ENCODE data around the gene IQGAP2.

Gene IQGAP2

DNA sequence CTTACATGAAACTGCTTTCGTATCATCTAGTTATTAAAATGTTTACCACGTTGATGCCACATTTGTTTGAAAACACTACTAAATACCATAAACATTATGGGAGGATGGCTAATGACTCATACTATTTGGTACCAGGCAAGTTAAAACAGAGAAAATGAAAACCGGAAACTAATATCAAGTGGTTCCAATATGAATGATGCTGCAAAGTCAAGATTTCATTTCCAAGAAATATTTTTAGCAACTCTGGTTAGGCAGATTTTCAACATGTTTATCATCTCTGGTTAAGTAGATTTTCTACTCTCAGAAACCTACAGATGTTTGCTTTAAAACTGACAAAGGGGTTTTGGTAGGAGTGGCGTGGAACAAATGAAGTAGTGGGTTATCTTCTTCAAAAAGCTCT is 307.9 kb downstream of the IQGAP2 start:
- CTCF ChIA-PET, result interaction anchor here (2.7 kb wide), 1 partner anchor 64 kb away, joined by 13 read pairs; no protein-coding TSS in a partner anchor

DNA sequence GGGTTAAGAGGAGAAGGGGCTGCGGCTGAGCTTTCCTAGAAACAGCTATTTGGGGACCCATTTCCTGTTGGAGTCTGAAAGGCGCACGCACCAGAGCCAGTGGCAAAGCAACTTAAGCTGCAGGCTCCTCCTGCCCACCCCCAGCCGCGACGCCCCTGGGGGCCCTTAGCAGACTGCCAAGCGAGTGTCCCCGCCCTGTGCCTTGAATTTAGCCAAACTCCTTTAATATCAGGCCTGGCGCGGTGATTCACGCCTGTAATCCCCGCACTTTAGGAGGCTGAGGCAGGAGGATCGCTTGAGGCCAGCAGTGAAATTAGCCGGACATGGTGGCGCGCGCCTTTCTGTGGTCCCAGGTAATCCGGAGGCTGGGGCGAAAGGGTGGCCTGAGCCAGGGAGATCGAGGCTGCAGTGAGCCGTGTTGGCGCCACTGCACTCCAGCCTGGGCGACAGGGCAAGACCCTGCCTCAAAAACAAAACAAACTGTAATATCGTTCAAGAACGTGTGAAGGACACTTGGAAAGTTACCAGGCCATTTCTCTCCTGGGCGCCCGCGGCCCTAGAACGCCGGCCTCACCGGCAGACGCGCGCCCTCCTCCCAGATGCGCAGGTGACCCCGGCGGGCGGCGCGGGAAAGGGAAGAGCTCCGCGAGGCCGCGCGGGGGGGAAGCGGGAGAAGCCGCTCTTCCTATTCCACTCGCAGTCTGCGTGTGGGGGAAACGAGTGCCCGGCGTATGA is 311.8 kb downstream of the IQGAP2 start:
- H3K4me1 ChIP-seq (ENCODE audit: control insufficient read depth, insufficient read depth, low read length), result peaks cover 3% of the 10 kb centered on the region; the same call in 1 of the 2 replicates
- H3K36me3 ChIP-seq (ENCODE audit: control insufficient read depth in 2 of 2, insufficient read depth in 1 of 2, low read length in 2 of 2), result no peaks in the 10 kb centered on the region
- H3K9me3 ChIP-seq (ENCODE audit: control insufficient read depth, insufficient read depth, low read depth, low read length), result no peaks in the 10 kb centered on the region
- no peak overlapping the region for H3K4me3 ChIP-seq (ENCODE audit: low read depth, low read length)
- CTCF ChIA-PET, result interaction anchor here (0.6 to 1.0 kb wide), 5 partner anchors 39 to 399 kb away, joined by 3 to 5 read pairs (median 4); no protein-coding TSS in a partner anchor
- POLR2A ChIA-PET, result interaction anchor here (0.7 kb wide), 1 partner anchor 61 kb away, joined by 5 read pairs; no protein-coding TSS in a partner anchor
- TF ChIP-seq PBX3 (CRISPR knock-in tag; IDR thresholded peaks at IDR 0.05) (0 out of 2 replicates have a peak, but pooled peaks have one; percentile 11), ZNF76 (tag by site-specific recombination; IDR thresholded peaks at IDR 0.05; ENCODE audit: borderline replicate concordance, low read depth) (no peak), ZNF585B (tag by site-specific recombination; IDR thresholded peaks at IDR 0.05) (no peak)
- no peak overlapping the region for H3K27ac ChIP-seq (ENCODE audit: extremely low read depth, low read depth, low read length)

More for the DNA sequence above, 307.9 kb downstream of the IQGAP2 start:
- TF ChIP-seq ZNF785 (tag by site-specific recombination; IDR thresholded peaks at IDR 0.05), result no peak
- no peak for TF ChIP-seq ZNF211 (tag by site-specific recombination; IDR thresholded peaks at IDR 0.05; ENCODE audit: low read depth)
- TF ChIP-seq KLF16 (tag by site-specific recombination; IDR thresholded peaks at IDR 0.05), result no peak
- TF ChIP-seq ZNF704 (tag by site-specific recombination; IDR thresholded peaks at IDR 0.05), result no peak
- TF ChIP-seq BCL11B (tag by site-specific recombination; IDR thresholded peaks at IDR 0.05; ENCODE audit: low read depth), result no peak
- no peak for TF ChIP-seq KLF8 (tag by site-specific recombination; IDR thresholded peaks at IDR 0.05)
- TF ChIP-seq, protein P1, sequence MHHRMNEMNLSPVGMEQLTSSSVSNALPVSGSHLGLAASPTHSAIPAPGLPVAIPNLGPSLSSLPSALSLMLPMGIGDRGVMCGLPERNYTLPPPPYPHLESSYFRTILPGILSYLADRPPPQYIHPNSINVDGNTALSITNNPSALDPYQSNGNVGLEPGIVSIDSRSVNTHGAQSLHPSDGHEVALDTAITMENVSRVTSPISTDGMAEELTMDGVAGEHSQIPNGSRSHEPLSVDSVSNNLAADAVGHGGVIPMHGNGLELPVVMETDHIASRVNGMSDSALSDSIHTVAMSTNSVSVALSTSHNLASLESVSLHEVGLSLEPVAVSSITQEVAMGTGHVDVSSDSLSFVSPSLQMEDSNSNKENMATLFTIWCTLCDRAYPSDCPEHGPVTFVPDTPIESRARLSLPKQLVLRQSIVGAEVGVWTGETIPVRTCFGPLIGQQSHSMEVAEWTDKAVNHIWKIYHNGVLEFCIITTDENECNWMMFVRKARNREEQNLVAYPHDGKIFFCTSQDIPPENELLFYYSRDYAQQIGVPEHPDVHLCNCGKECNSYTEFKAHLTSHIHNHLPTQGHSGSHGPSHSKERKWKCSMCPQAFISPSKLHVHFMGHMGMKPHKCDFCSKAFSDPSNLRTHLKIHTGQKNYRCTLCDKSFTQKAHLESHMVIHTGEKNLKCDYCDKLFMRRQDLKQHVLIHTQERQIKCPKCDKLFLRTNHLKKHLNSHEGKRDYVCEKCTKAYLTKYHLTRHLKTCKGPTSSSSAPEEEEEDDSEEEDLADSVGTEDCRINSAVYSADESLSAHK (tag by site-specific recombination; IDR thresholded peaks at IDR 0.05), result no peak
- TF ChIP-seq ZNF555 (tag by site-specific recombination; conservative IDR thresholded peaks at IDR 0.05), result no peak
- Histone ChIP-seq H3K4me3 (ENCODE audit: low read depth, low read length) (no peak overlapping the region), H3K9me3 (ENCODE audit: control insufficient read depth, insufficient read depth, low read depth, low read length) (no peaks in the 10 kb centered on the region), H3K27ac (ENCODE audit: extremely low read depth, low read depth, low read length) (no peak overlapping the region), H3K4me1 (ENCODE audit: control insufficient read depth, insufficient read depth, low read length) (peaks cover 10% of the 10 kb centered on the region; the same call in 1 of the 2 replicates), H3K36me3 (ENCODE audit: control insufficient read depth in 2 of 2, insufficient read depth in 1 of 2, low read length in 2 of 2) (no peaks in the 10 kb centered on the region)
- POLR2A ChIA-PET, result interaction anchor here (1.3 kb wide), 1 partner anchor 16 kb away, joined by 3 read pairs; no protein-coding TSS in a partner anchor

- peak overlapping the region; percentile 85 for H3K4me3 ChIP-seq (ENCODE audit: low read depth, low read length)
- TF ChIP-seq ZNF202 (tag by site-specific recombination; IDR thresholded peaks at IDR 0.05; ENCODE audit: borderline replicate concordance), result 0 out of 2 replicates have a peak, but pooled peaks have one; percentile 7
- no peak for TF ChIP-seq ZNF645 (tag by site-specific recombination; IDR thresholded peaks at IDR 0.05)
- H3K4me1 ChIP-seq (ENCODE audit: control insufficient read depth, insufficient read depth, low read length), result no peaks in the 10 kb centered on the region
- H3K27ac ChIP-seq (ENCODE audit: extremely low read depth, low read depth, low read length), result no peak overlapping the region; the same call in 1 of the 2 replicates
- ChIA-PET CTCF (interaction anchor here (0.6 kb wide), 2 partner anchors 150 to 399 kb away, joined by 4 to 5 read pairs; no protein-coding TSS in a partner anchor), POLR2A (interaction anchor here (0.7 kb wide), 1 partner anchor 61 kb away, joined by 5 read pairs; no protein-coding TSS in a partner anchor)
- H3K9me3 ChIP-seq (ENCODE audit: control insufficient read depth, insufficient read depth, low read depth, low read length), result no peaks in the 10 kb centered on the region
- no peaks in the 10 kb centered on the region for H3K36me3 ChIP-seq (ENCODE audit: control insufficient read depth in 2 of 2, insufficient read depth in 1 of 2, low read length in 2 of 2)
These were observed 312.3 kb downstream of the IQGAP2 start for GRCh38 chr5:76715486-76715735.

Data from HEK293 (cell line).